HUDEP-2 (cell line): Measurements from ENCODE around the gene CHAF1A.

Experiments
- DNase-seq, 76 experiments: peaks; one replicate each; lab custom pipeline; 2025; ENCODE audit not compliant: unreplicated experiment in 76 of 76; lab: John Stamatoyannopoulos, UW

The CHAF1A gene

GRCh38 chr19:4403005-4403761, 743 bp downstream of the CHAF1A start:
- DNase-seq = peak in 3 of 76 experiments; percentile 15 to 24 (median 17)

DNA sequence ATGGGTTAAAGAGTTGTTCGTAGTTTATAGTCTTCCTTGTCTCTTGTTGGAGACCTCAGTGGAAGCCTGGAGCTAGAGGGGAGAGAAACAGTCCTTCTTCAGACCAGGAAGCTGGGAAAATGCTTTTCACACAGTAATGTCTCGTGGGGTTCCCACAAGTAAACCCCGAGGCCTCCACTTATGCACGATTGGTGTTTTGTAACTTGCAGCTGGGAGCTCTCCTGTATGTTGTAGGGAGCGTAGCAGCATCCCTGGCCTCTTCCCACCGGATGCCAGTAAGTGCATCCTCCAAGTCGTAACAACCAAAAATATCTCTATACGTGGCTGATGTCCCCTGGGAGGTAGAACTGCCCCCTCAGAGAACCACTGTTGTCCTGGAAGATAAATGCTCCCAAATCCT, 3.5 kb downstream of the CHAF1A start:
- DNase-seq = no peak

DNA sequence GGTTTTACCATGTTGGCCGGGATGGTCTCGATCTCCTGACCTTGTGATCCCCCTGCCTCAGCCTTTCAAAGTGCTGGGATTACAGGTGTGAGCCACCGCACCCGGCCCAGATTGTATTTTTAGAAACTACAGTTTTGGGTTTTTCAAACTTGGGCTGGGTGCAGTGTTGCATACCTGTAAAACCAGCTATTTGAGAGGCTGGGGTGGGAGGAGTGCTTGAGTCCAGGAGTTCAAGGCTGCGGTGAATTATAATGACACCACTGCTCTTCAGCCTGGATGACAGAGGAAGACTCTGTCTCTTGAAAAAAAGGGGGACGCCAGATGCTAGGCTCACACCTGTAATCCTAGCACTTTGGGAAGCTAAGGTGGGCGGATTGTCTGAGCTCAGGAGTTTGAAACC, 4.2 kb downstream of the CHAF1A start:
- DNase-seq = no peak

GRCh38 chr19:4409123-4409933, 6.9 kb downstream of the CHAF1A start:
- DNase-seq = no peak

DNA sequence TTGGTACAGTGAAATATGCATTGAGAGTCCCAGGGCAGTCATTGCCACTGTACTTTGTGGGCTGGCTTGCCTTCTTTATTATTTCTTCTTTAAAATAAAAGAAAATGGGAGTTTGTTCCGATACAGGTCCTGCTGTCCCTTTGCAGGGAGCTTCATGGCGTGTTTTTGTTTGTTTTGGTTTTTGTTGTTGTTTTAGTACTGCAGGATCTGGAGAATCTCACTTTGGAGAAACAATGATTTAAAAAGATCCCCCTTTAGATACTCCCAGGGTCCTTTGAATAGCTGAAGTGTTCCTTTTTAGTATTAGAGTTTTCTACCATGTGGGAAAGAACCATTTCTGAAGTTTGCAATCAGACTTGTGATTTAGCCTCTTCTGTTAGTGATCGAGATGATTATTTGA, 11.1 kb downstream of the CHAF1A start:
- no peak for DNase-seq

- no peak for DNase-seq
Measured at GRCh38 chr19:4414144-4414799, 11.8 kb downstream of the CHAF1A start.

GRCh38 chr19:4414800-4415321, 12.4 kb downstream of the CHAF1A start:
- DNase-seq = no peak

- DNase-seq = no peak
Measured at GRCh38 chr19:4415352-4415751, 12.9 kb downstream of the CHAF1A start.

DNA sequence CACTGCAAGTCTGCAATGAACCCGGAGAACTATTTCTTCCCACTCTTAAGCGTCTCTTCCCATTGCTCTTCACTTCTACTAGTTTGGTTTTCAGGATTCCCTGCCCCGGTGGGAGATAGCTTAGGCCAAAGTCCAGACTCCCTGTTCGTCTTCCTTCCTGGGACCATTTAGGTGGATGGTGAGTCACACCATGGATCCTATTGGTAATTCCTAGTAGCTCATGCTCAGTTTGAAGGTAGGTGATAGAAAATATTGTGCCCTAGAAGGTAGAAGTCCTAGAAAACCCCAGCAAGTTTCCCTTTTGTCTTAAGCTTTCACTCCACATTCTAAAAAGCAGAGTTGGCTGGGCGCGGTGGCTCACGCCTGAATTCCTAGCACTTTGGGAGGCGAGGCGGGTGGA, 13.8 kb downstream of the CHAF1A start:
- no peak for DNase-seq

DNA sequence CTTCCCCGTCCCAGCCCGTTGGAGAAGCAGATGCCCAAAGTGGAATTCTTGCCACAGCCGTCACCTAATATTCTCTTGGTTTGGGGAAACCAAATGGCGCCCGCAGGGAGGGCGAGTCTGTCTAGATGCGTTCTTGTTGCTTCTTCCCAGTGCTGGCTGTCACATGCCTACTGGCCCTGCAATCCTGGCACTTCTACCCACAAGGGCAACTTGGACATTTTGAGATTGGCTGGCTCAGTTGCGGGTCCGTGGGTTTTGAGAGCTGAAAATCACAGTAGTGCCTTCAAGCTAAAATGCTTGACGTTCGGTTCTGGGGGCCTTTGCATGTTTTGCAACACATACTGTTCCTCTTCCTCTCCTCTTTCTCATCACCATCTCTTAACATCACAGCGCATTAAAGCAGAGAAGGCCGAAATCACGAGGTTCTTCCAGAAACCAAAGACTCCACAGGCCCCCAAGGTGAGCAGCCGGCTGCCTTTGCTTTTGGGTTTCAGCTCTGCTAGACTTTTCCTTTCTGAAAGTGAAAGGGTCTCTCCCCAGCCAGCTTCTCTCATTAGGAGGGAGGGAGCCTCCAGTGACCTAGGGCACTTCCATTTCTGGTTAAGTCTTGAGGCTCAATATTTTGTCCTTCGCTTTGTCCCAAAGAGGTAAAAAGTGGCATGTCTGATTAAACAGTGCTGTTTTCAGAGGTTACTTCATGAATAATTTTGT, 21.1 kb downstream of the CHAF1A start:
- no peak for DNase-seq

DNA sequence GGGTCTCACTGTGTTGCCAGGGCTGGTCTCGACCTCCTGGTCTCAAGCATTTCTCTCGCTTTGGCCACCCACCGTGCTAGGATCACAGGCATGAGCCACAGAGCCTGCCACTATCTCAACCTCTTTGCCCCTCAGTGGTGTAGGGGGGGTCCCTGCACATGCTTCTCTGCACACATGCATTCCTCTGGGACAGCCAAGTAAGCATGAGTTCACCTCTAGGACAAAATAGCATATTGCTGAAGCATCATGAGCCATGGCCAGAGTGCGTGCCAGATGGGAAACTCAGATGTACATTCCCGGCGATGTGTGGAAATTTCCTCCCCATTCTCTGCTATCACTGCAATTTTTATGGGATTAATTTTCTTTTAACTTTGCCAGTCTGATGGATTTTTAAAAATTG, 23.1 kb downstream of the CHAF1A start:
- no peak for DNase-seq

- DNase-seq = no peak
Measured at GRCh38 chr19:4428326-4428975, 26.0 kb downstream of the CHAF1A start.

GRCh38 chr19:4429256-4429655, 26.8 kb downstream of the CHAF1A start:
- DNase-seq = no peak

DNA sequence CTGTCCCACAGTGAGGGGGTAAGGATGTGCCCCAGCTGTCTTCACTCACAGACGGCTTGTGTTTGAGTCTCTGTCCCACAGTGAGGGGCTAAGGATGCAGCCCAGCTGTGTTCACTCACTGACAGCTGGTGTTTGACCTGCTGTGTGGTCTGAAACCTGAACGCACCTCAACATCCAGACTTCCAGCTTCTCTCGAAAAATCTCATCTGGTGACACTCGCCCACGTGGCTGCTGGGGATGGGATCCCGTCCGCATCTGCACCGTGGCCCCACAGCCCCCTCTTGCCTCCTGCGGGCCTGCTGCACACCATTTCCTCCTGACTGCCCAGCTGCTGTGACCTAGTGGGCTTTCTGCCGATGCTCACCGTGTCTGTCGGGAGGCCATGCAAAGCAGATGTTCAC, 27.3 kb downstream of the CHAF1A start:
- no peak for DNase-seq

DNA sequence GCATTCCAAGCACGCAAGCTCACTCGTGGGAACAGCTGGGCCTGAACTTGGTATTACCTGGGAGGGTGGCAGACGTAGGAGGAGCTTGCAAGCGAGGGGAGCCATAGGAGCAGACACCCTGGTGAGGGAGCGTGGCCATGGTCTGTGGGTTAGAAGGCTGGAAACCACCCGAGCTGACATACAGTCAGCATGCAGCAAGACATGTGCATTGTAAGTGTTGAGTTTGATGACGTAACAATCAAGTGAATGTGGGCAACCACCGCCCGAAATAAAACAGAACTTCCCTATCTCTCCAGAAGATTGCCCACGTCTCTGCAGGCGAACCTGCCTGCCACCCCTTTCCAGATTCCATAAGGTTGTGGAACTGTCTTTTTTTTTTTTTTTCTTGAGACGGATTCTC, 28.3 kb downstream of the CHAF1A start:
- DNase-seq = no peak

- DNase-seq = no peak
Measured at GRCh38 chr19:4431296-4431695, 28.9 kb downstream of the CHAF1A start.

- no peak for DNase-seq
Measured at GRCh38 chr19:4431808-4432674, 29.6 kb downstream of the CHAF1A start.

GRCh38 chr19:4432918-4433506, 30.6 kb downstream of the CHAF1A start:
- no peak for DNase-seq

DNA sequence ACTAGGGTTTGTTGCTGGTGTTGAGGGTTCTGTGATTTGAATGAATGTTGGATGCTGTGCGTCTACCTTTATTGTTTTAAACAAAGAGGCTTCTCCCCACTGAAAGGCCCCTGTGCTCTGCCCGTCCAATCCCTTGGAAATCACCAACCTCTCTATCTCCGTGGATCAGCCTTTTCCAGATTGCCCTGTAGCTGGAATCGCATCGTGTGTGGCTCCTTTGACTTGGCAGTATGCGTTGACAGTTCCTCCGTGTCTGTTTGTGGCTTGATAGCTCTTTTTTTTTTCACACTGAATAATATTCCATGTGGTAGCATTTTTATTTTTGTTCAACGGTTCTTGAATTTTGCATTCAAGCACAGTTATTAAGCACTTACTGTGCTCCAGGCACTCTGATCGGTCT, 32.0 kb downstream of the CHAF1A start:
- DNase-seq = no peak
